Fibroblast of lung (primary cell): ENCODE measurements around the gene GTF2F2. TPM values are rescaled to one million over a fixed set of nuclear protein-coding genes. Genes with fewer than 3 reads are reported as not detected.

ENCODE experiments used
- DNase-seq, 2 donors: peaks; one replicate each; pipeline versions ENCODE4 v3.0.0 to v3.0.0-alpha.2; 2010; ENCODE audit warnings: low read depth in 2 of 2
- H2AFZ ChIP-seq: 2 replicates; pipeline ENCODE4 v1.5.1; 2012; ENCODE audit warnings: low read length, control low read depth, inconsistent platforms
- H3K27ac ChIP-seq: 2 replicates; pipeline ENCODE4 v1.5.1; 2011; ENCODE audit warnings: low read length, control low read depth; ENCODE audit not compliant: insufficient read depth
- H3K27me3 ChIP-seq: 2 replicates; pipeline ENCODE4 v1.5.1; 2011; ENCODE audit warnings: mild to moderate bottlenecking, low read length; ENCODE audit not compliant: control insufficient read depth, insufficient read depth
- H3K36me3 ChIP-seq: 2 replicates; pipeline ENCODE4 v1.5.1; 2011; ENCODE audit warnings: low read length; ENCODE audit not compliant: control insufficient read depth, insufficient read depth
- H3K4me1 ChIP-seq: 2 replicates; pipeline ENCODE4 v1.5.1; 2011; ENCODE audit warnings: low read length; ENCODE audit not compliant: control insufficient read depth, insufficient read depth; ENCODE audit errors: extremely low read depth
- H3K4me2 ChIP-seq: 2 replicates; pipeline ENCODE4 v1.5.1; 2011; ENCODE audit warnings: low read length, control low read depth; ENCODE audit not compliant: insufficient read depth; ENCODE audit errors: extremely low read depth
- H3K4me3 ChIP-seq, 4 experiments: fragments of 200-600 bp in 1 of 4; sonication (generic) in 1 of 4; replicated peaks in 1 of 4; 2 replicates each; pipeline ENCODE4 v1.5.1; 2011 to 2016; ENCODE audit warnings: low read length in 4 of 4, low read depth in 3 of 4, mild to moderate bottlenecking in 3 of 4, control low read depth in 2 of 4, inconsistent platforms in 1 of 4, mixed read lengths in 1 of 4; ENCODE audit not compliant: insufficient read depth in 1 of 4; ENCODE audit errors: control extremely low read depth in 1 of 4
- H3K79me2 ChIP-seq: 2 replicates; pipeline ENCODE4 v1.5.1; 2012; ENCODE audit warnings: mild to moderate bottlenecking, low read length, inconsistent platforms; ENCODE audit not compliant: control insufficient read depth, insufficient read depth
- H3K9ac ChIP-seq: 2 replicates; pipeline ENCODE4 v1.5.1; 2011; ENCODE audit warnings: mild to moderate bottlenecking, low read length, control low read depth; ENCODE audit not compliant: insufficient read depth
- H3K9me3 ChIP-seq: 2 replicates; pipeline ENCODE4 v1.5.1; 2012; ENCODE audit warnings: low read depth, low read length; ENCODE audit not compliant: control insufficient read depth, insufficient read depth
- H4K20me1 ChIP-seq: 2 replicates; pipeline ENCODE4 v1.5.1; 2011; ENCODE audit warnings: low read length; ENCODE audit not compliant: control insufficient read depth, insufficient read depth; ENCODE audit errors: extremely low read depth
- EZH2 ChIP-seq: IDR thresholded peaks from 2 replicates; pipeline ENCODE4 v1.5.1; 2012; ENCODE audit warnings: low read length, control low read depth, mild to moderate bottlenecking; ENCODE audit errors: missing control alignments
- polyA plus RNA-seq, 2 donors: library from polyadenylated mRNA; depleted of rRNA in 1 of 2; stranded (reverse) in 1 of 2; unstranded in 1 of 2; fragments of >200 nt; gene quantifications; 2 replicates each; pipeline ENCODE4 v1.2.1, GENCODE V29; 2011 to 2012; ENCODE audit warnings: missing spikeins in 1 of 2
- total RNA-seq: library from RNA; depleted of rRNA; stranded (reverse); fragments of >200 nt; gene quantifications from 2 replicates; pipeline ENCODE4 v1.2.1, GENCODE V29; 2014
- TF ChIP-seq, protein P1 (sequence below), 2 donors: IDR thresholded peaks in 1 of 2; conservative IDR thresholded peaks in 1 of 2; 1 replicate in 1 of 2; 2 replicates in 1 of 2; pipeline ENCODE4 v1.5.1; 2011 to 2012; ENCODE audit warnings: low read length in 2 of 2, control low read depth in 1 of 2, inconsistent platforms in 1 of 2, low read depth in 1 of 2, mild to moderate bottlenecking in 1 of 2

The GTF2F2 gene
- total and polyA plus RNA-seq, 2 donors (not counting 1 experiment from before 2014, with no cell fraction given): 23.4 to 31.7 TPM

GRCh38 chr13:45108716-45109101, 11.6 kb upstream of the GTF2F2 start:
- no peaks in the 10 kb centered on the region for H3K27me3 ChIP-seq
- H2AFZ ChIP-seq: no peak overlapping the region
- no peaks in the 10 kb centered on the region for H3K36me3 ChIP-seq
- DNase-seq: no peak
- H3K4me1 ChIP-seq: no peaks in the 10 kb centered on the region
- TF ChIP-seq, protein P1, sequence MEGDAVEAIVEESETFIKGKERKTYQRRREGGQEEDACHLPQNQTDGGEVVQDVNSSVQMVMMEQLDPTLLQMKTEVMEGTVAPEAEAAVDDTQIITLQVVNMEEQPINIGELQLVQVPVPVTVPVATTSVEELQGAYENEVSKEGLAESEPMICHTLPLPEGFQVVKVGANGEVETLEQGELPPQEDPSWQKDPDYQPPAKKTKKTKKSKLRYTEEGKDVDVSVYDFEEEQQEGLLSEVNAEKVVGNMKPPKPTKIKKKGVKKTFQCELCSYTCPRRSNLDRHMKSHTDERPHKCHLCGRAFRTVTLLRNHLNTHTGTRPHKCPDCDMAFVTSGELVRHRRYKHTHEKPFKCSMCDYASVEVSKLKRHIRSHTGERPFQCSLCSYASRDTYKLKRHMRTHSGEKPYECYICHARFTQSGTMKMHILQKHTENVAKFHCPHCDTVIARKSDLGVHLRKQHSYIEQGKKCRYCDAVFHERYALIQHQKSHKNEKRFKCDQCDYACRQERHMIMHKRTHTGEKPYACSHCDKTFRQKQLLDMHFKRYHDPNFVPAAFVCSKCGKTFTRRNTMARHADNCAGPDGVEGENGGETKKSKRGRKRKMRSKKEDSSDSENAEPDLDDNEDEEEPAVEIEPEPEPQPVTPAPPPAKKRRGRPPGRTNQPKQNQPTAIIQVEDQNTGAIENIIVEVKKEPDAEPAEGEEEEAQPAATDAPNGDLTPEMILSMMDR (conservative IDR thresholded peaks at IDR 0.05 in 1 of 2, IDR thresholded peaks at IDR 0.05 in 1 of 2; ENCODE audit: low read depth in 1 of 2, low read length in 2 of 2): no peak
- TF ChIP-seq EZH2: no peak
- no peak overlapping the region for H3K9ac ChIP-seq
- no peak overlapping the region for H3K4me3 ChIP-seq
- no peak overlapping the region for H3K27ac ChIP-seq
- no peaks in the 10 kb centered on the region for H3K9me3 ChIP-seq
- H4K20me1 ChIP-seq: no peaks in the 10 kb centered on the region
- H3K4me2 ChIP-seq: no peak overlapping the region
- no peaks in the 10 kb centered on the region for H3K79me2 ChIP-seq

DNA sequence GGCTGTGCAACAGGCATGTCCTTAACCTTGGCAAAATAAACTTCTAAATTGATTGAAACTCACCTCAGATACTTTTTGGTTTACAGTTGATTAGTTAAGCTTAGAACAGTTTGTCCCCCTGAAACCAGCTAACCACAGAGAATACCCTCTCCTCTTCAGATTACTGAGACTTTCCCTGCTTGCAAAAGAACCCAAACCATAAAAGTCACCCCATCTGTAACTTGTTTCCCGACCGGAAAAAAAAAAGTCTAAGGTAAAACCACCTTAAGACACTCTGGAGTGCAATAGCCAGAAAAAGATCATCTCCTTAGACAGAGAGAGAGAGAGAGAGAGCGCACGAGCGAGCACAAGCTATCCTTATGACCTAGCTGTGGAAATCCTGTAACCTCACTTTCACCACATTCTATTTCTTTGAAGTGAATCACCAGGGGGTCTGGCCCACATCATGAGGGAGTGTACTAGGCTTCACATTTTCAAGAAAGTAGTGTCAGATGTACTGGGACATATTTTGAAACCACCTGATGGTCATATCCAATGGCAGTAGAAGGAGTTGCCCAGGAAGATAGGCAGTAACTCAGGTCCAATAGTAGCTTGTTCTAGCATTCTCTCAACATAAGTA, 11.1 kb upstream of the GTF2F2 start:
- no peaks in the 10 kb centered on the region for H3K9me3 ChIP-seq
- no peaks in the 10 kb centered on the region for H3K79me2 ChIP-seq
- no peak overlapping the region for H2AFZ ChIP-seq
- H3K4me2 ChIP-seq: no peak overlapping the region
- no peak overlapping the region for H3K27ac ChIP-seq
- no peaks in the 10 kb centered on the region for H3K36me3 ChIP-seq
- peak; percentile 19 to 74 for DNase-seq
- H3K27me3 ChIP-seq: no peaks in the 10 kb centered on the region
- TF ChIP-seq EZH2: no peak
- TF ChIP-seq, protein P1 (conservative IDR thresholded peaks at IDR 0.05 in 1 of 2, IDR thresholded peaks at IDR 0.05 in 1 of 2; ENCODE audit: low read depth in 1 of 2, low read length in 2 of 2): no peak
- H4K20me1 ChIP-seq: no peaks in the 10 kb centered on the region
- H3K9ac ChIP-seq: no peak overlapping the region
- no peak overlapping the region for H3K4me3 ChIP-seq
- no peaks in the 10 kb centered on the region for H3K4me1 ChIP-seq

GRCh38 chr13:45113233-45114224, 6.8 kb upstream of the GTF2F2 start:
- Histone ChIP-seq H3K4me3 (no peak overlapping the region), H3K9me3 (no peaks in the 10 kb centered on the region), H3K27me3 (no peaks in the 10 kb centered on the region), H4K20me1 (no peaks in the 10 kb centered on the region), H3K79me2 (no peaks in the 10 kb centered on the region), H3K4me1 (no peaks in the 10 kb centered on the region), H3K4me2 (no peak overlapping the region), H3K27ac (no peak overlapping the region), H3K36me3 (no peaks in the 10 kb centered on the region), H3K9ac (no peak overlapping the region), H2AFZ (peak overlapping the region; percentile 87)
- DNase-seq: no peak
- no peak for TF ChIP-seq EZH2
- TF ChIP-seq, protein P1 (conservative IDR thresholded peaks at IDR 0.05 in 1 of 2, IDR thresholded peaks at IDR 0.05 in 1 of 2; ENCODE audit: low read depth in 1 of 2, low read length in 2 of 2): no peak
